ENCODE data around the gene EMP1. TPM values are rescaled to one million over a fixed set of nuclear protein-coding genes. Genes with fewer than 3 reads are reported as not detected.

Gene EMP1
- total and polyA plus RNA-seq, 9 of the 15 experiments (the other 6 are each of a cell fraction or from before 2014, with no cell fraction given), result 0.10 to 0.60 TPM; not detected in 7

- TF ChIP-seq STAT6 (CRISPR knock-in tag; IDR thresholded peaks at IDR 0.05) (no peak), ZNF436 (CRISPR knock-in tag; IDR thresholded peaks at IDR 0.05) (no peak), TOE1 (IDR thresholded peaks at IDR 0.05; ENCODE audit: borderline replicate concordance) (no peak), TOE1 (CRISPR knock-in tag; IDR thresholded peaks at IDR 0.05; ENCODE audit: borderline replicate concordance, low read depth) (no peak), ETV5 (CRISPR knock-in tag; IDR thresholded peaks at IDR 0.05; ENCODE audit: low read depth) (no peak)
Measured at GRCh38 chr12:13173012-13173932, 23.3 kb upstream of the EMP1 start (continued).

GRCh38 chr12:13175499-13175898 is 21.0 kb upstream of the EMP1 start:
- Histone ChIP-seq H3K36me3 (ENCODE audit: control insufficient read depth, insufficient read depth, low read length) (no peaks in the 10 kb centered on the region), H3K4me3 (no peak overlapping the region), H4K20me1 (replicated peaks; ENCODE audit: control insufficient read depth, insufficient read depth, low read length) (no peaks in the 10 kb centered on the region), H3K4me2 (ENCODE audit: insufficient read depth, low read length) (no peak overlapping the region), H3K79me2 (ENCODE audit: control insufficient read depth, insufficient read depth, low read length) (no peaks in the 10 kb centered on the region), H3K9ac (ENCODE audit: insufficient read depth in 1 of 2, low read depth in 2 of 2, low read length in 2 of 2) (no peak overlapping the region), H3K27me3 (ENCODE audit: control insufficient read depth in 2 of 2, insufficient read depth in 2 of 2, low read length in 2 of 2) (peaks cover 0 to 4% of the 10 kb centered on the region in 2 experiments; a peak in 1 of 5 replicates), H3K9me3 (replicated peaks; ENCODE audit: control insufficient read depth, insufficient read depth, low read depth, low read length) (no peaks in the 10 kb centered on the region), H3K27ac (ENCODE audit: extremely low read depth, low read depth, low read length) (no peak overlapping the region), H3K9me1 (ENCODE audit: control insufficient read depth, insufficient read depth, low read length) (no peaks in the 10 kb centered on the region), H2AFZ (ENCODE audit: low read depth, low read length) (no peak overlapping the region), H3K4me1 (replicated peaks in 1 of 2; ENCODE audit: control insufficient read depth in 2 of 2, insufficient read depth in 2 of 2, low read length in 2 of 2) (no peaks in the 10 kb centered on the region)
- ChIA-PET POLR2A (no interaction called here), CTCF (ENCODE audit: low intra/inter-chr PET ratio) (no interaction called here)
- DNase-seq (ENCODE audit: extremely low read depth in 1 of 4, low spot score in 3 of 4) (no peak), FAIRE-seq (no peak), ATAC-seq (no peak)
- no peak for TF ChIP-seq FOXP4 (CRISPR knock-in tag; IDR thresholded peaks at IDR 0.05; ENCODE audit: borderline replicate concordance)
- TF ChIP-seq ZNF592 (IDR thresholded peaks at IDR 0.05), result no peak
- no TSS peak for BruUV-seq (replicated peaks)
- in situ Hi-C loops (cut with MboI) (no loop called here), intact Hi-C loops (cut with micrococcal nuclease) (no loop called here)
- WGBS (ENCODE audit: insufficient coverage, low coverage, missing lambda C conversion rate), result 0% methylated on average over 4 of the region's 4 CpGs
